HCT116 (cell line): ENCODE measurements around the gene TRIM59. TPM values are rescaled to one million over a fixed set of nuclear protein-coding genes. Genes with fewer than 3 reads are reported as not detected.

Experiments used
- ATAC-seq: fragments of 200-7000 bp; cut with Tn5 transposase; 2 replicates; pipeline ENCODE4 v1.9.1; 2020; ENCODE audit warnings: mild to moderate bottlenecking, moderate library complexity
- BruUV-seq: library from RNA; stranded (reverse); fragments of 400-500 nt; replicated peaks from 2 replicates; lab custom pipeline; 2021; lab: Mats Ljungman, UMichigan
- CTCF ChIA-PET: fragments of 300-600 bp; sonication (Branson Sonifier 250); formaldehyde crosslinking; loops from one replicate; lab custom pipeline; 2021; ENCODE audit warnings: antibody characterized with exemption; lab: Charles Lee
- POLR2A ChIA-PET: fragments of 300-600, 350-600 bp; sonication (Branson Sonifier 250); formaldehyde crosslinking; loops from one replicate; lab custom pipeline; 2021; ENCODE audit warnings: antibody characterized with exemption; lab: Charles Lee
- RAD21 ChIA-PET, 2 experiments: fragments of 300-600 bp; sonication (Branson Sonifier 250); formaldehyde crosslinking; loops; one replicate each; lab custom pipeline; 2023; ENCODE audit warnings: low total read pairs in 2 of 2; ENCODE audit not compliant: uncharacterized antibody in 2 of 2, unreplicated experiment in 2 of 2, low non-redundant PET in 1 of 2; lab: Charles Lee
- DNase-seq: peaks from one replicate; pipeline ENCODE4 v3.0.0-alpha.2; 2010; ENCODE audit warnings: low read depth, low spot score
- H2AFZ ChIP-seq: fragments of 200-600 bp; shearing (Covaris generic), sonication (generic); 2 replicates; pipeline ENCODE4 v1.6.1; 2017; ENCODE audit warnings: low read depth, mixed run types, mixed read lengths, antibody characterized with exemption, low read length; ENCODE audit not compliant: poor library complexity, severe bottlenecking
- H3K27ac ChIP-seq: 2 replicates; pipeline ENCODE4 v1.5.1; 2012; ENCODE audit warnings: low read depth, low read length
- H3K27me3 ChIP-seq: fragments of 200-600 bp; sonication (generic); 2 replicates; pipeline ENCODE4 v1.6.1; 2016; ENCODE audit warnings: mixed run types, low read length, mixed read lengths; ENCODE audit not compliant: insufficient read depth
- H3K36me3 ChIP-seq, 2 experiments: fragments of 200-500 bp in 1 of 2; fragments of 200-600 bp in 1 of 2; sonication (Bioruptor generic) in 1 of 2; sonication (generic) in 1 of 2; 2 replicates each; pipeline versions ENCODE4 v1.5.1 to v1.6.1; 2014 to 2016; ENCODE audit warnings: low read length in 2 of 2, inconsistent platforms in 1 of 2, mixed read lengths in 1 of 2, mixed run types in 1 of 2; ENCODE audit not compliant: insufficient read depth in 2 of 2, control insufficient read depth in 1 of 2
- H3K4me1 ChIP-seq, 2 experiments: fragments of 200-600 bp in 1 of 2; sonication (generic) in 1 of 2; 2 replicates each; pipeline versions ENCODE4 v1.5.1 to v1.6.1; 2012 to 2017; ENCODE audit warnings: low read length in 2 of 2, inconsistent platforms in 1 of 2, mild to moderate bottlenecking in 1 of 2, mixed read lengths in 1 of 2, mixed run types in 1 of 2, moderate library complexity in 1 of 2; ENCODE audit not compliant: insufficient read depth in 2 of 2, control insufficient read depth in 1 of 2
- H3K4me2 ChIP-seq: fragments of 200-600 bp; sonication (generic); 2 replicates; pipeline ENCODE4 v1.6.1; 2017; ENCODE audit warnings: mixed run types, low read length, mixed read lengths
- H3K4me3 ChIP-seq, 2 experiments: fragments of 200-600 bp in 1 of 2; sonication (generic) in 1 of 2; replicated peaks in 1 of 2; 2 replicates each; pipeline ENCODE4 v1.5.1; 2011 to 2016; ENCODE audit warnings: low read length in 2 of 2, control low read depth in 1 of 2, low read depth in 1 of 2, mild to moderate bottlenecking in 1 of 2, mixed read lengths in 1 of 2, mixed run types in 1 of 2
- H3K79me2 ChIP-seq: fragments of 200-600 bp; sonication (generic); 2 replicates; pipeline ENCODE4 v1.6.1; 2017; ENCODE audit warnings: mild to moderate bottlenecking, mixed run types, low read length, moderate library complexity, mixed read lengths; ENCODE audit not compliant: insufficient read depth
- H3K9ac ChIP-seq: fragments of 200-600 bp; sonication (generic); 2 replicates; pipeline ENCODE4 v1.6.1; 2016; ENCODE audit warnings: low read length, mixed read lengths
- H3K9me2 ChIP-seq: fragments of 200-600 bp; sonication (generic), shearing (Covaris generic); 2 replicates; pipeline ENCODE4 v1.6.1; 2017; ENCODE audit warnings: mixed run types, mild to moderate bottlenecking, moderate library complexity; ENCODE audit not compliant: insufficient read depth
- H3K9me3 ChIP-seq, 2 experiments: fragments of 200-500 bp in 1 of 2; fragments of 200-600 bp in 1 of 2; sonication (Bioruptor generic) in 1 of 2; sonication (generic) in 1 of 2; 2 replicates each; pipeline ENCODE4 v1.6.1; 2014 to 2017; ENCODE audit warnings: low read length in 2 of 2, mixed read lengths in 2 of 2, inconsistent platforms in 1 of 2, low read depth in 1 of 2, mild to moderate bottlenecking in 1 of 2, mixed run types in 1 of 2, moderate library complexity in 1 of 2; ENCODE audit not compliant: control insufficient read depth in 1 of 2, insufficient read depth in 1 of 2
- H4K20me1 ChIP-seq: fragments of 200-600 bp; sonication (generic), shearing (Covaris generic); 2 replicates; pipeline ENCODE4 v1.6.1; 2017; ENCODE audit warnings: mixed run types, mild to moderate bottlenecking, moderate library complexity; ENCODE audit not compliant: insufficient read depth
- ATF3 ChIP-seq: IDR thresholded peaks from 2 replicates; pipeline ENCODE4 v1.6.1; 2012
- EGR1 ChIP-seq: IDR thresholded peaks from 2 replicates; pipeline ENCODE4 v1.6.1; 2012; ENCODE audit warnings: low read depth
- ELF1 ChIP-seq: IDR thresholded peaks from 2 replicates; pipeline ENCODE4 v1.6.1; 2012; ENCODE audit warnings: low read depth, borderline replicate concordance
- EZH2 ChIP-seq: fragments of 200-600 bp; sonication (generic); IDR thresholded peaks from 2 replicates; pipeline ENCODE4 v1.6.1; 2017; ENCODE audit warnings: antibody characterized with exemption, mixed run types
- EZH2phosphoT487 ChIP-seq: fragments of 200-600 bp; IDR thresholded peaks from 2 replicates; pipeline ENCODE4 v1.6.1; 2018; ENCODE audit warnings: antibody characterized with exemption, borderline replicate concordance
- FOSL1 ChIP-seq: IDR thresholded peaks from 2 replicates; pipeline ENCODE4 v1.6.1; 2012; ENCODE audit warnings: low read depth
- JUND ChIP-seq: IDR thresholded peaks from 2 replicates; pipeline ENCODE4 v1.6.1; 2012
- POLR2A ChIP-seq: IDR thresholded peaks from 2 replicates; pipeline ENCODE4 v1.7.0; 2011; ENCODE audit warnings: borderline replicate concordance; ENCODE audit not compliant: insufficient read depth, insufficient read length; ENCODE audit errors: extremely low read depth
- SIN3A ChIP-seq: IDR thresholded peaks from 2 replicates; pipeline ENCODE4 v1.6.1; 2012; ENCODE audit warnings: low read depth
- SRF ChIP-seq: IDR thresholded peaks from 2 replicates; pipeline ENCODE4 v1.6.1; 2012; ENCODE audit warnings: low read depth
- YY1 ChIP-seq: IDR thresholded peaks from 2 replicates; pipeline ENCODE4 v1.6.1; 2011; ENCODE audit warnings: low read length, low read depth, moderate library complexity, mild to moderate bottlenecking; ENCODE audit not compliant: insufficient replicate concordance; ENCODE audit errors: extremely low read depth
- intact Hi-C: fragments of 100-400 bp; cut with micrococcal nuclease; formaldehyde crosslinking; loops from 2 replicates; pipeline ENCODE4 v1.10.0; 2022
- total RNA-seq: library from RNA; stranded (reverse); gene quantifications from one replicate; pipeline ENCODE4 v1.2.1, GENCODE V29; 2021; ENCODE audit not compliant: unreplicated experiment
- TF ChIP-seq, protein P1 (sequence below), 3 experiments: fragments of 200-600 bp in 1 of 3; sonication (generic) in 1 of 3; IDR thresholded peaks in 2 of 3; conservative IDR thresholded peaks in 1 of 3; 2 replicates each; pipeline ENCODE4 v1.5.1; 2012 to 2017; ENCODE audit warnings: low read depth in 2 of 3, low read length in 2 of 3, antibody characterized with exemption in 1 of 3, borderline replicate concordance in 1 of 3, control low read depth in 1 of 3, mild to moderate bottlenecking in 1 of 3, mixed read lengths in 1 of 3, mixed run types in 1 of 3, moderate library complexity in 1 of 3; ENCODE audit not compliant: insufficient read depth in 1 of 3

TRIM59 gene
- total RNA-seq, 1 experiment from 2014 or later = 41.6 TPM

DNA sequence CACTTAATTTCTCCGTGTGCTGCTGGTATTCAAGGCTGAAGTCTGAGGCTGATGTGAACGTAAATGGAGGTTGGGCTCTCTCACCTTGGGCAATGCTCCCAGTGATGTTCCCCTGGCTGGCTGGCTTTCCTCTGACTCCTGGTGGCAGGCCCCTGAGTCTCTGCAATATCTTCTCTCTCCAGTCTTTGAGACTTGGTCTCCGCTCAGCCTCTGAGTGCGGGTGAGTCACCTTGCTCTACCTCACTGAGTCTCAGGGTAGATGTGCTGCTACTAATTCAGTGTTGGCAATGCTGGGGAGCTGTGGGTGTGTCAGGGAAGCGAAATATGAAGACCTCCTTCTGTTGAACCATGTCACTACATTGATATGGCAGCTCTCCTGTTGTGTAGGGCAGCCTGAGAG, 31.3 kb upstream of the TRIM59 start:
- Histone ChIP-seq H3K27ac (no peak overlapping the region), H3K9ac (no peak overlapping the region), H3K36me3 (no peaks in the 10 kb centered on the region), H4K20me1 (no peaks in the 10 kb centered on the region), H3K4me3 (no peak overlapping the region), H3K4me1 (no peaks in the 10 kb centered on the region), H3K9me3 (no peaks in the 10 kb centered on the region), H3K4me2 (no peak overlapping the region), H3K9me2 (no peaks in the 10 kb centered on the region), H2AFZ (no peak overlapping the region), H3K27me3 (no peaks in the 10 kb centered on the region), H3K79me2 (no peaks in the 10 kb centered on the region)
- ChIA-PET POLR2A (no interaction called here), CTCF (no interaction called here), RAD21 (no interaction called here)
- no peak for TF ChIP-seq EZH2phosphoT487
- TF ChIP-seq ATF3 = no peak
- TF ChIP-seq FOSL1 = no peak
- TF ChIP-seq, protein P1, sequence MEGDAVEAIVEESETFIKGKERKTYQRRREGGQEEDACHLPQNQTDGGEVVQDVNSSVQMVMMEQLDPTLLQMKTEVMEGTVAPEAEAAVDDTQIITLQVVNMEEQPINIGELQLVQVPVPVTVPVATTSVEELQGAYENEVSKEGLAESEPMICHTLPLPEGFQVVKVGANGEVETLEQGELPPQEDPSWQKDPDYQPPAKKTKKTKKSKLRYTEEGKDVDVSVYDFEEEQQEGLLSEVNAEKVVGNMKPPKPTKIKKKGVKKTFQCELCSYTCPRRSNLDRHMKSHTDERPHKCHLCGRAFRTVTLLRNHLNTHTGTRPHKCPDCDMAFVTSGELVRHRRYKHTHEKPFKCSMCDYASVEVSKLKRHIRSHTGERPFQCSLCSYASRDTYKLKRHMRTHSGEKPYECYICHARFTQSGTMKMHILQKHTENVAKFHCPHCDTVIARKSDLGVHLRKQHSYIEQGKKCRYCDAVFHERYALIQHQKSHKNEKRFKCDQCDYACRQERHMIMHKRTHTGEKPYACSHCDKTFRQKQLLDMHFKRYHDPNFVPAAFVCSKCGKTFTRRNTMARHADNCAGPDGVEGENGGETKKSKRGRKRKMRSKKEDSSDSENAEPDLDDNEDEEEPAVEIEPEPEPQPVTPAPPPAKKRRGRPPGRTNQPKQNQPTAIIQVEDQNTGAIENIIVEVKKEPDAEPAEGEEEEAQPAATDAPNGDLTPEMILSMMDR (IDR thresholded peaks at IDR 0.05 in 2 of 3, conservative IDR thresholded peaks at IDR 0.05 in 1 of 3; ENCODE audit: borderline replicate concordance in 1 of 3, insufficient read depth in 1 of 3, low read depth in 2 of 3, low read length in 2 of 3) = no peak
- TF ChIP-seq POLR2A = no peak
- no peak for TF ChIP-seq EGR1
- no peak for TF ChIP-seq ELF1
- TF ChIP-seq SIN3A = no peak
- no peak for TF ChIP-seq SRF
- TF ChIP-seq EZH2 = no peak
- no peak for TF ChIP-seq YY1
- TF ChIP-seq JUND = no peak
- no TSS peak for BruUV-seq
- intact Hi-C loops = no loop called here
- DNase-seq = no peak
- no peak for ATAC-seq
